Endothelial cell of umbilical vein (primary cell): ENCODE results near the gene GATAD2A. TPM values are rescaled to one million over a fixed set of nuclear protein-coding genes. Genes with fewer than 3 reads are reported as not detected.
"Not testable (repeated sequence)": the region's sequence is repeated elsewhere in the genome, so short reads cannot be mapped to it uniquely, and the experiment has no call there.

Source experiments
- BruUV-seq: library from RNA; stranded (reverse); fragments of 400-500 nt; replicated peaks from 2 replicates; lab custom pipeline; 2021; lab: Mats Ljungman, UMichigan
- CTCF ChIA-PET: fragments of 300-600, 350-600 bp; sonication (Branson Sonifier 250); formaldehyde crosslinking; loops from one replicate; lab custom pipeline; 2021; ENCODE audit warnings: antibody characterized with exemption, inconsistent platforms; lab: Charles Lee
- POLR2A ChIA-PET: fragments of 300-600, 350-600 bp; sonication (Branson Sonifier 250); formaldehyde crosslinking; loops from one replicate; lab custom pipeline; 2021; ENCODE audit warnings: antibody characterized with exemption, inconsistent platforms; lab: Charles Lee
- DNase-seq: peaks from one replicate; pipeline ENCODE4 v3.0.0-alpha.2; 2011; ENCODE audit warnings: low read depth, low spot score
- FAIRE-seq: peaks from 2 replicates; lab custom pipeline; 2011; peaks lifted over from hg19 to GRCh38; lab: Jason Lieb, UNC
- H2AFZ ChIP-seq: 2 replicates; pipeline ENCODE4 v1.6.0; 2012; ENCODE audit warnings: low read depth, low read length, control low read depth, inconsistent platforms
- H3K27ac ChIP-seq: 2 replicates; pipeline ENCODE4 v1.5.1; 2011; ENCODE audit warnings: low read depth, mild to moderate bottlenecking, control low read depth, low read length, moderate library complexity; ENCODE audit not compliant: insufficient read depth
- H3K27me3 ChIP-seq, 2 experiments: 2 replicates each; pipeline versions ENCODE4 v1.6.0 to v1.6.1; 2011; ENCODE audit warnings: low read length in 2 of 2, mixed read lengths in 1 of 2; ENCODE audit not compliant: control insufficient read depth in 2 of 2, insufficient read depth in 2 of 2
- H3K36me3 ChIP-seq, 2 experiments: 2 replicates in 1 of 2; 3 replicates in 1 of 2; pipeline ENCODE4 v1.5.1; 2011; ENCODE audit warnings: low read length in 2 of 2, mild to moderate bottlenecking in 1 of 2, moderate library complexity in 1 of 2; ENCODE audit not compliant: control insufficient read depth in 2 of 2, insufficient read depth in 2 of 2; ENCODE audit errors: extremely low read depth in 1 of 2
- H3K4me1 ChIP-seq: 3 replicates; pipeline ENCODE4 v1.5.1; 2011; ENCODE audit warnings: mild to moderate bottlenecking, low read length; ENCODE audit not compliant: control insufficient read depth, insufficient read depth; ENCODE audit errors: extremely low read depth
- H3K4me2 ChIP-seq: 2 replicates; pipeline ENCODE4 v1.6.1; 2011; ENCODE audit warnings: low read length, control low read depth, mixed read lengths; ENCODE audit not compliant: insufficient read depth
- H3K4me3 ChIP-seq, 3 experiments: fragments of 200-600 bp in 1 of 3; sonication (generic), shearing (Covaris generic) in 1 of 3; replicated peaks in 1 of 3; 2 replicates each; pipeline ENCODE4 v1.5.1; 2011 to 2016; ENCODE audit warnings: control low read depth in 3 of 3, low read length in 3 of 3, mild to moderate bottlenecking in 2 of 3, inconsistent platforms in 1 of 3, low read depth in 1 of 3, moderate library complexity in 1 of 3; ENCODE audit not compliant: insufficient read depth in 1 of 3
- H3K79me2 ChIP-seq: 2 replicates; pipeline ENCODE4 v1.6.0; 2012; ENCODE audit warnings: low read length, inconsistent platforms; ENCODE audit not compliant: control insufficient read depth, insufficient read depth
- H3K9ac ChIP-seq: replicated peaks from 2 replicates; pipeline ENCODE3; 2011; ENCODE audit warnings: low read length, control low read depth; ENCODE audit not compliant: insufficient read depth; ENCODE audit errors: extremely low read depth
- H3K9me1 ChIP-seq: replicated peaks from 3 replicates; pipeline ENCODE4 v1.6.0; 2011; ENCODE audit warnings: mild to moderate bottlenecking, low read length; ENCODE audit not compliant: control insufficient read depth, insufficient read depth; ENCODE audit errors: extremely low read depth
- H3K9me3 ChIP-seq: replicated peaks from 2 replicates; pipeline ENCODE4 v1.5.1; 2012; ENCODE audit warnings: low read length, inconsistent platforms; ENCODE audit not compliant: control insufficient read depth, insufficient read depth
- H4K20me1 ChIP-seq: replicated peaks from 2 replicates; pipeline ENCODE3; 2011; ENCODE audit warnings: mild to moderate bottlenecking, low read length; ENCODE audit not compliant: control insufficient read depth, insufficient read depth; ENCODE audit errors: extremely low read depth
- EZH2 ChIP-seq: IDR thresholded peaks from 2 replicates; pipeline ENCODE4 v1.6.1; 2012; ENCODE audit warnings: borderline replicate concordance, low read depth, mild to moderate bottlenecking, moderate library complexity, low read length, inconsistent platforms; ENCODE audit not compliant: severe bottlenecking
- FOS ChIP-seq: IDR thresholded peaks from 2 replicates; pipeline ENCODE4 v1.6.1; 2011; ENCODE audit warnings: mild to moderate bottlenecking, low read length, moderate library complexity, borderline replicate concordance; ENCODE audit not compliant: insufficient read depth
- GATA2 ChIP-seq: IDR thresholded peaks from 2 replicates; pipeline ENCODE4 v1.7.0; 2011; ENCODE audit warnings: low read depth, mild to moderate bottlenecking, moderate library complexity, mixed read lengths, low read length; ENCODE audit not compliant: insufficient read length, insufficient read depth
- JUN ChIP-seq: IDR thresholded peaks from 2 replicates; pipeline ENCODE4 v1.6.1; 2011; ENCODE audit warnings: borderline replicate concordance, low read depth; ENCODE audit not compliant: insufficient read length, insufficient read depth
- MYC ChIP-seq: IDR thresholded peaks from one replicate; pipeline ENCODE4 v1.6.1; 2011; ENCODE audit warnings: mild to moderate bottlenecking, low read depth, low read length
- POLR2A ChIP-seq: IDR thresholded peaks from 2 replicates; pipeline ENCODE4 v1.6.1; 2012; ENCODE audit warnings: low read depth, mild to moderate bottlenecking, control low read depth, low read length
- POLR2AphosphoS5 ChIP-seq: IDR thresholded peaks from 2 replicates; pipeline ENCODE4 v1.6.1; 2012; ENCODE audit warnings: low read depth, mild to moderate bottlenecking, control low read depth, low read length, moderate library complexity; ENCODE audit not compliant: insufficient read depth
- dilution Hi-C: fragments of 300-500 bp; cut with MboI; formaldehyde crosslinking; loops from one replicate; pipeline ENCODE4 v1.15.0; 2019; ENCODE audit warnings: low sequenced_read_pairs; ENCODE audit not compliant: extremely low pct_ligation_motif_present
- intact Hi-C: fragments of 100-400 bp; cut with micrococcal nuclease; formaldehyde crosslinking; loops from one replicate; pipeline ENCODE4 v1.10.0; 2022
- polyA plus RNA-seq, 4 experiments: library from polyadenylated mRNA; depleted of rRNA in 3 of 4; stranded (reverse) in 3 of 4; unstranded in 1 of 4; fragments of >200 nt; gene quantifications; 2 replicates each; pipeline versions ENCODE4 v1.2.1 to v1.2.3, GENCODE V29; 2011 to 2012; ENCODE audit warnings: missing spikeins in 1 of 4
- total RNA-seq: library from RNA; stranded (reverse); gene quantifications from 2 replicates; pipeline ENCODE4 v1.2.3, GENCODE V29; 2021
- TF ChIP-seq, protein P1 (sequence below): IDR thresholded peaks from 2 replicates; pipeline ENCODE4 v1.6.1; 2011; ENCODE audit not compliant: insufficient read depth, insufficient read length
- TF ChIP-seq, protein P2 (sequence below), 2 donors: IDR thresholded peaks; 1 replicate in 1 of 2; 2 replicates in 1 of 2; pipeline ENCODE4 v1.5.1; 2011; ENCODE audit warnings: low read length in 2 of 2, mild to moderate bottlenecking in 2 of 2, moderate library complexity in 2 of 2, control low read depth in 1 of 2, inconsistent platforms in 1 of 2, low read depth in 1 of 2; ENCODE audit not compliant: insufficient read depth in 1 of 2; ENCODE audit errors: extremely low read depth in 1 of 2

The GATAD2A gene
- total and polyA plus RNA-seq, 2 donors (not counting 3 experiments of a cell fraction or from before 2014, with no cell fraction given), result 27.3 to 134 TPM

DNA sequence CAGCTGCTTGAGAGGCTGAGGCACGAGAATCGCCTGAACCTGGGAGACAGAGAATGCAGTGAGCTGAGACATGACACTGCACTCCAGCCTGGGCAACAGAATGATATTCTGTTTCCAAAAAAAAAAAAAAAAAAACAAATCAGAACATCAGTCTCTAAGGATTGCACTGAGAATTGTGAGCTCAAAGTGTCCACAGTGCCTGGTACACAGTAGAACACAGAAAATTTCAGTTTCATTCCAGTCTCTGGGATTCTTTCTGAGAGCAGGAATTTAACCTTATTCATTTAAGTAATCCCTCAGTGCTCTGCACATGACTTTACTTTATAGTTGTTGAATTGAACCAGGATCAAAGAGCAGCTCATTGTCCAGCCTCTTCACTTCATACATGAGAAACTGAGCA lies 25.9 kb upstream of the GATAD2A start:
- Histone ChIP-seq H3K9ac (no peak overlapping the region), H4K20me1 (no peaks in the 10 kb centered on the region), H2AFZ (no peak overlapping the region), H3K79me2 (no peaks in the 10 kb centered on the region), H3K4me1 (peaks cover 6% of the 10 kb centered on the region), H3K4me3 (no peak overlapping the region), H3K27ac (no peak overlapping the region), H3K4me2 (no peak overlapping the region), H3K36me3 (no peaks in the 10 kb centered on the region), H3K9me3 (no peaks in the 10 kb centered on the region), H3K27me3 (no peaks in the 10 kb centered on the region), H3K9me1 (no peaks in the 10 kb centered on the region)
- DNase-seq, result no peak
- no TSS peak for BruUV-seq
- POLR2A ChIA-PET, result no interaction called here
- intact Hi-C loops, result no loop called here
- dilution Hi-C loops, result no loop called here
- CTCF ChIA-PET, result interaction anchor here (1.0 kb wide), 1 partner anchor 111 kb away, joined by 3 read pairs; no protein-coding TSS in a partner anchor
- TF ChIP-seq MYC (no peak), FOS (no peak), POLR2AphosphoS5 (no peak), EZH2 (no peak), GATA2 (no peak), JUN (no peak), POLR2A (no peak)
- TF ChIP-seq, protein P1, sequence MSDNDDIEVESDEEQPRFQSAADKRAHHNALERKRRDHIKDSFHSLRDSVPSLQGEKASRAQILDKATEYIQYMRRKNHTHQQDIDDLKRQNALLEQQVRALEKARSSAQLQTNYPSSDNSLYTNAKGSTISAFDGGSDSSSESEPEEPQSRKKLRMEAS, result no peak
- TF ChIP-seq, protein P2, sequence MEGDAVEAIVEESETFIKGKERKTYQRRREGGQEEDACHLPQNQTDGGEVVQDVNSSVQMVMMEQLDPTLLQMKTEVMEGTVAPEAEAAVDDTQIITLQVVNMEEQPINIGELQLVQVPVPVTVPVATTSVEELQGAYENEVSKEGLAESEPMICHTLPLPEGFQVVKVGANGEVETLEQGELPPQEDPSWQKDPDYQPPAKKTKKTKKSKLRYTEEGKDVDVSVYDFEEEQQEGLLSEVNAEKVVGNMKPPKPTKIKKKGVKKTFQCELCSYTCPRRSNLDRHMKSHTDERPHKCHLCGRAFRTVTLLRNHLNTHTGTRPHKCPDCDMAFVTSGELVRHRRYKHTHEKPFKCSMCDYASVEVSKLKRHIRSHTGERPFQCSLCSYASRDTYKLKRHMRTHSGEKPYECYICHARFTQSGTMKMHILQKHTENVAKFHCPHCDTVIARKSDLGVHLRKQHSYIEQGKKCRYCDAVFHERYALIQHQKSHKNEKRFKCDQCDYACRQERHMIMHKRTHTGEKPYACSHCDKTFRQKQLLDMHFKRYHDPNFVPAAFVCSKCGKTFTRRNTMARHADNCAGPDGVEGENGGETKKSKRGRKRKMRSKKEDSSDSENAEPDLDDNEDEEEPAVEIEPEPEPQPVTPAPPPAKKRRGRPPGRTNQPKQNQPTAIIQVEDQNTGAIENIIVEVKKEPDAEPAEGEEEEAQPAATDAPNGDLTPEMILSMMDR (IDR thresholded peaks at IDR 0.05; ENCODE audit: extremely low read depth in 1 of 2, insufficient read depth in 1 of 2, low read depth in 1 of 2, low read length in 2 of 2), result no peak
- no peak for FAIRE-seq

DNA sequence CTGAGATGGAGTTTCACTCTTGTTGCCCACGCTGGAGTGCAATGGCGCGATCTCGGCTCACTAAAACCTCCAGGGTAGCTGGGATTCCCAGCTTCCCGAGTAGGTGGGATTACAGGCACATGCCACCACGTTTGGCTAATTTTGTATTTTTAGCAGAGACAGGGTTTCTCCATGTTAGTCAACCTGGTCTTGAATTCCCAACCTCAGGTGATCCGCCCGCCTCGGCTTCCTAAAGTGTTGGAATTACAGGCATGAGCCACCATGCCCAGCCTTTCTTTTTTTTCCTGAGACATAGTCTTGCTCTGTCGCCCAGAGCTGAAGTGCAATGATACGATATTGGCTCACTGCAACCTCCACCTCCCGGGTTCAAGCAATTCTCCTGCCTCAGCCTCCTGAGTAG lies 25.2 kb upstream of the GATAD2A start:
- dilution Hi-C loops, H2AFZ ChIP-seq, H3K9ac ChIP-seq, H3K79me2 ChIP-seq, H3K9me3 ChIP-seq, H3K27me3 ChIP-seq, DNase-seq, H3K4me2 ChIP-seq, H3K27ac ChIP-seq, BruUV-seq, H4K20me1 ChIP-seq, intact Hi-C loops, POLR2A ChIA-PET, H3K36me3 ChIP-seq, H3K4me3 ChIP-seq, H3K9me1 ChIP-seq: not testable (repeated sequence)
- CTCF ChIA-PET, result interaction anchor here (0.9 kb wide), 1 partner anchor 24 kb away, joined by 3 read pairs; no protein-coding TSS in a partner anchor
- peak; percentile 15 for FAIRE-seq
- peaks cover 12% of the 10 kb centered on the region for H3K4me1 ChIP-seq
